ENCODE results near the gene OR10Z1.

Gene OR10Z1, protein sequence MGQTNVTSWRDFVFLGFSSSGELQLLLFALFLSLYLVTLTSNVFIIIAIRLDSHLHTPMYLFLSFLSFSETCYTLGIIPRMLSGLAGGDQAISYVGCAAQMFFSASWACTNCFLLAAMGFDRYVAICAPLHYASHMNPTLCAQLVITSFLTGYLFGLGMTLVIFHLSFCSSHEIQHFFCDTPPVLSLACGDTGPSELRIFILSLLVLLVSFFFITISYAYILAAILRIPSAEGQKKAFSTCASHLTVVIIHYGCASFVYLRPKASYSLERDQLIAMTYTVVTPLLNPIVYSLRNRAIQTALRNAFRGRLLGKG

DNA sequence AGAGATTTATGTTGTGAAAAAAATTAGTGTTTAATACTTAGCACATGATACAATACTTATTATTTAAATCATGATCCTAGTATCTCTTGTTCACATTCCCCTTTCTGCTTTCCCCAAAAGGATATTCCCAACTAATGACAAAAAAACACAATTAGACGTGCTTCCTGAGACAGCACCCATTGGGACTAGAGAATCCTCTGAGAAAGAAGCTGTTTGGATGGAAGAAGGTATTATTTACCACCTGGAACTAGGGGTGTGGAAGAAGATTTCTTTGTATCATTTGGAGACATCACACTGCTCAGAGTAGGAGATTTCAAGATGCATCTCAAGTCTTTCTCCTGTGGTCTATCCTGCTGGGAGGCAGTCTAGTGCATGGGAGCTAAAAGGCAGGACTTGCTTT is at the start of gene OR10Z1:
OR10Z1 (plus strand) TSS at position 301 of the 400 bp plus-strand sequence. CDS start 1,171 bp downstream, outside the sequence.
- Histone ChIP-seq H3K27ac (no peak within 1 kb of the TSS), H3K4me1 (ENCODE audit: low read depth, poor library complexity, severe bottlenecking) (no peaks in the 10 kb centered on the region), H4K20me1 (ENCODE audit: insufficient read depth) (no peaks in the 10 kb centered on the region), H2AFZ (ENCODE audit: low read depth) (no peak within 1 kb of the TSS), H3K79me2 (ENCODE audit: insufficient read depth, low read depth) (no peaks in the 10 kb centered on the region), H3K4me2 (no peak within 1 kb of the TSS), H3K36me3 (ENCODE audit: insufficient read depth) (no peaks in the 10 kb centered on the region), H3K9ac (no peak within 1 kb of the TSS), H3K27me3 (ENCODE audit: insufficient read depth, low read depth) (no peaks in the 10 kb centered on the region), H3K4me3 (IDR thresholded peaks at IDR 0.05; ENCODE audit: insufficient read depth, low read depth, low read length) (no peak within 1 kb of the TSS)
- TF ChIP-seq, protein P1, sequence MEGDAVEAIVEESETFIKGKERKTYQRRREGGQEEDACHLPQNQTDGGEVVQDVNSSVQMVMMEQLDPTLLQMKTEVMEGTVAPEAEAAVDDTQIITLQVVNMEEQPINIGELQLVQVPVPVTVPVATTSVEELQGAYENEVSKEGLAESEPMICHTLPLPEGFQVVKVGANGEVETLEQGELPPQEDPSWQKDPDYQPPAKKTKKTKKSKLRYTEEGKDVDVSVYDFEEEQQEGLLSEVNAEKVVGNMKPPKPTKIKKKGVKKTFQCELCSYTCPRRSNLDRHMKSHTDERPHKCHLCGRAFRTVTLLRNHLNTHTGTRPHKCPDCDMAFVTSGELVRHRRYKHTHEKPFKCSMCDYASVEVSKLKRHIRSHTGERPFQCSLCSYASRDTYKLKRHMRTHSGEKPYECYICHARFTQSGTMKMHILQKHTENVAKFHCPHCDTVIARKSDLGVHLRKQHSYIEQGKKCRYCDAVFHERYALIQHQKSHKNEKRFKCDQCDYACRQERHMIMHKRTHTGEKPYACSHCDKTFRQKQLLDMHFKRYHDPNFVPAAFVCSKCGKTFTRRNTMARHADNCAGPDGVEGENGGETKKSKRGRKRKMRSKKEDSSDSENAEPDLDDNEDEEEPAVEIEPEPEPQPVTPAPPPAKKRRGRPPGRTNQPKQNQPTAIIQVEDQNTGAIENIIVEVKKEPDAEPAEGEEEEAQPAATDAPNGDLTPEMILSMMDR (conservative IDR thresholded peaks at IDR 0.05; ENCODE audit: low read depth, low read length): no peak

DNA sequence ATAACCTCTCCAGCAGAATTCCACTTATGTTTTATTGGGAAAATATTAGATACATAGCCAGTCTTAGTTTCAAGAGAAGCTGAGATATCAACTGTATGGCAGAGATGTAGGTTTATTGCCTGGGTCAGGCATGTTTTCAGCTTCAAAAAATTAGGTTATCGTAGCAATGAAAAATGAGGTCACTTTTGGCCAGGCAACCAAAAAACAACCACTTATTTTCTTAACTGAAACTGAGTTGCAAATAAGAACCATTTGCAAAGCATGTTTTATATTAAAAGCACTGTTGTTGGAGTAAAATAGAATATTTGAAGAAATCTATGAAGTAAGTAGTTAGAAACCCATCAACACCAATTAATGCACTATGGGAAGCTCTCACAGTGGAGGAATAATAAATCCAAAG is 45.4 kb upstream of the OR10Z1 start:
- Histone ChIP-seq H3K27ac (no peak overlapping the region), H3K4me3 (IDR thresholded peaks at IDR 0.05; ENCODE audit: insufficient read depth, low read depth, low read length) (no peak overlapping the region), H3K4me1 (ENCODE audit: low read depth, poor library complexity, severe bottlenecking) (no peaks in the 10 kb centered on the region), H3K27me3 (ENCODE audit: insufficient read depth, low read depth) (no peaks in the 10 kb centered on the region), H4K20me1 (ENCODE audit: insufficient read depth) (no peaks in the 10 kb centered on the region), H3K79me2 (ENCODE audit: insufficient read depth, low read depth) (no peaks in the 10 kb centered on the region), H3K4me2 (no peak overlapping the region), H3K9ac (no peak overlapping the region), H3K36me3 (ENCODE audit: insufficient read depth) (no peaks in the 10 kb centered on the region), H2AFZ (ENCODE audit: low read depth) (no peak overlapping the region)
- TF ChIP-seq, protein P1 (conservative IDR thresholded peaks at IDR 0.05; ENCODE audit: low read depth, low read length): no peak

DNA sequence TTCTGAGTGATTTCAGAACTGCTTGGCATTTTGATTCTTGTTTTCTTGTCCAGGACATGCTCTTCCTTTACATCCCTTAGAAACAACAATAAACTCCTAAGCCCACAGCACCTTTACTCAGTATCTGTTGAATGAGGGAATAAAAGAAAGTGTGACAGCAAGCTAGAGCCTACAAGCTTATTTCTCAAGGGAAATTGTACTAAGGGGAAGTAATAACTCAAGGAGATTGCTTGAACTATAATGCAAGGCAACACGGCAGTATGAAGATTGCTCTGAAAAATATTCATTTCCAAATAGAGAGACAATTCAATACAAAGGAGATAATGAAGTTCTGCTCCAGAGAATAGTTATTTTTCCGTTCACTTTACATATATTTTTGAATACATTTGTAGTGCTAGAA is 41.2 kb upstream of the OR10Z1 start:
- no peak overlapping the region for H2AFZ ChIP-seq (ENCODE audit: low read depth)
- no peak overlapping the region for H3K4me3 ChIP-seq (IDR thresholded peaks at IDR 0.05; ENCODE audit: insufficient read depth, low read depth, low read length)
- H3K36me3 ChIP-seq (ENCODE audit: insufficient read depth): no peaks in the 10 kb centered on the region
- H3K4me2 ChIP-seq: no peak overlapping the region
- H3K9ac ChIP-seq: no peak overlapping the region
- no peaks in the 10 kb centered on the region for H3K27me3 ChIP-seq (ENCODE audit: insufficient read depth, low read depth)
- TF ChIP-seq, protein P1 (conservative IDR thresholded peaks at IDR 0.05; ENCODE audit: low read depth, low read length): no peak
- no peak overlapping the region for H3K27ac ChIP-seq
- H4K20me1 ChIP-seq (ENCODE audit: insufficient read depth): no peaks in the 10 kb centered on the region
- no peaks in the 10 kb centered on the region for H3K79me2 ChIP-seq (ENCODE audit: insufficient read depth, low read depth)
- no peaks in the 10 kb centered on the region for H3K4me1 ChIP-seq (ENCODE audit: low read depth, poor library complexity, severe bottlenecking)

DNA sequence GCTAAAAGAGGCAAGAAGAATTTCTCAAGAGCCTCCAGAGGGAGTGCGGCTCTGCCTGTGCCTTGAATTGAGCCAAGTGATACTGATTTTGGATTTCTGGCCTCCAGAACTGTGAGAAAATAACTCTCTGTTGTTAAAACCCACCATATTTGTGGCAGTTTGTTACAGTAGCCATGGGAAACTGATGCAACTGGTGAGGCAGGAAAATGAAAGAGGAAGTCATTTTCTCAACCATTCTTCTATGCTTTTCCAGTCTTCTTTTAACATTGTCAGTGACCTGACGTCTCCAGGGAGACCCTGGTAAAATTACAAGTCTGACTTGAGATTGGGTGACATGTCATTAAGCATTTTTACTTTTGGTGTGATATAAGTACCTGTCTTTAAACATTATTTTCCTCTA is 40.5 kb upstream of the OR10Z1 start:
- Histone ChIP-seq H3K27ac (no peak overlapping the region), H2AFZ (ENCODE audit: low read depth) (no peak overlapping the region), H3K27me3 (ENCODE audit: insufficient read depth, low read depth) (no peaks in the 10 kb centered on the region), H3K4me3 (IDR thresholded peaks at IDR 0.05; ENCODE audit: insufficient read depth, low read depth, low read length) (no peak overlapping the region), H3K9ac (no peak overlapping the region), H3K36me3 (ENCODE audit: insufficient read depth) (no peaks in the 10 kb centered on the region), H3K79me2 (ENCODE audit: insufficient read depth, low read depth) (no peaks in the 10 kb centered on the region), H3K4me2 (no peak overlapping the region), H4K20me1 (ENCODE audit: insufficient read depth) (no peaks in the 10 kb centered on the region), H3K4me1 (ENCODE audit: low read depth, poor library complexity, severe bottlenecking) (no peaks in the 10 kb centered on the region)
- TF ChIP-seq, protein P1 (conservative IDR thresholded peaks at IDR 0.05; ENCODE audit: low read depth, low read length): no peak

Measured in KMS-11 (cell line).